Parathyroid adenoma (tissue), 2 donors: ENCODE results near the gene RHOH.

Source experiments
- H2AFZ ChIP-seq: fragments of 300-600 bp; sonication (generic); one replicate; pipeline ENCODE4 v1.7.0; 2017; ENCODE audit warnings: antibody characterized with exemption, mild to moderate bottlenecking
- H3K27ac ChIP-seq: fragments of 300-600 bp; sonication (generic); one replicate; pipeline ENCODE4 v1.7.0; 2017
- H3K27me3 ChIP-seq: fragments of 300-600 bp; sonication (generic); one replicate; pipeline ENCODE4 v1.7.0; 2017; ENCODE audit warnings: low read length; ENCODE audit not compliant: control insufficient read depth, insufficient read depth
- H3K36me3 ChIP-seq: fragments of 300-600 bp; sonication (generic); one replicate; pipeline ENCODE4 v1.7.0; 2017; ENCODE audit warnings: low read length; ENCODE audit not compliant: control insufficient read depth, insufficient read depth
- H3K4me1 ChIP-seq: fragments of 300-600 bp; sonication (generic); one replicate; pipeline ENCODE4 v1.7.0; 2017; ENCODE audit warnings: control low read depth
- H3K4me2 ChIP-seq: fragments of 300-600 bp; sonication (generic); one replicate; pipeline ENCODE4 v1.7.0; 2017; ENCODE audit warnings: low read length
- H3K4me3 ChIP-seq: fragments of 300-600 bp; sonication (generic); one replicate; pipeline ENCODE4 v1.7.0; 2017; ENCODE audit warnings: low read depth, low read length
- H3K79me2 ChIP-seq: fragments of 300-600 bp; sonication (generic); one replicate; pipeline ENCODE4 v1.7.0; 2017; ENCODE audit warnings: control low read depth
- H3K9ac ChIP-seq: fragments of 300-600 bp; sonication (generic); one replicate; pipeline ENCODE4 v1.7.0; 2017; ENCODE audit warnings: mild to moderate bottlenecking
- H3K9me3 ChIP-seq: fragments of 300-600 bp; sonication (generic); one replicate; pipeline ENCODE4 v1.7.0; 2017; ENCODE audit warnings: low read length; ENCODE audit not compliant: control insufficient read depth
- TF ChIP-seq, protein P1 (sequence below): fragments of 300-600 bp; sonication (generic); IDR thresholded peaks from one replicate; pipeline ENCODE4 v1.7.0; 2017; ENCODE audit warnings: antibody characterized with exemption, mild to moderate bottlenecking
- donor health status: primary hyperparathyroidism.

Gene RHOH

DNA sequence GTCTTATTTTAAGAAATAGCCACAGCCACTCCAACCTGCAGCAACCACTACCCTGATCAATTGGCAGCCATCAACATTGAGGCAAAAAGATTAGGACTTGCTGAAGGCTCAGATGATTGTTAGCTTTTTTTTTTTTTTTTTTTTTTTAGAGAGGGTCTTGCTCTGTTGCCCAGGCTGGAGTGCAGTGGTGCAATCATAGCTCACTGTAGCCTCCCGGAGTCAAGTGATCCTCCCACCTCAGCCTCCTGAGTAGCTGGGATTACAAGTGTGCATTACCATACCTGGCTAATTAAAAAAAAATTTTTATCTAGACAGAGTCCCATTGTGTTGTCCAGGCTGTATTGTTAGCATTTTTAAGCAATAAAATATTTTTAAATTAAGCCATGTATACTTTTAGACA, 26.5 kb downstream of the RHOH start:
- Histone ChIP-seq H3K9ac (no peak overlapping the region), H2AFZ (no peak overlapping the region), H3K4me1 (no peaks in the 10 kb centered on the region), H3K36me3 (no peaks in the 10 kb centered on the region), H3K27me3 (no peaks in the 10 kb centered on the region), H3K4me3 (no peak overlapping the region), H3K9me3 (no peaks in the 10 kb centered on the region), H3K27ac (no peak overlapping the region), H3K4me2 (no peak overlapping the region), H3K79me2 (no peaks in the 10 kb centered on the region)
- TF ChIP-seq, protein P1, sequence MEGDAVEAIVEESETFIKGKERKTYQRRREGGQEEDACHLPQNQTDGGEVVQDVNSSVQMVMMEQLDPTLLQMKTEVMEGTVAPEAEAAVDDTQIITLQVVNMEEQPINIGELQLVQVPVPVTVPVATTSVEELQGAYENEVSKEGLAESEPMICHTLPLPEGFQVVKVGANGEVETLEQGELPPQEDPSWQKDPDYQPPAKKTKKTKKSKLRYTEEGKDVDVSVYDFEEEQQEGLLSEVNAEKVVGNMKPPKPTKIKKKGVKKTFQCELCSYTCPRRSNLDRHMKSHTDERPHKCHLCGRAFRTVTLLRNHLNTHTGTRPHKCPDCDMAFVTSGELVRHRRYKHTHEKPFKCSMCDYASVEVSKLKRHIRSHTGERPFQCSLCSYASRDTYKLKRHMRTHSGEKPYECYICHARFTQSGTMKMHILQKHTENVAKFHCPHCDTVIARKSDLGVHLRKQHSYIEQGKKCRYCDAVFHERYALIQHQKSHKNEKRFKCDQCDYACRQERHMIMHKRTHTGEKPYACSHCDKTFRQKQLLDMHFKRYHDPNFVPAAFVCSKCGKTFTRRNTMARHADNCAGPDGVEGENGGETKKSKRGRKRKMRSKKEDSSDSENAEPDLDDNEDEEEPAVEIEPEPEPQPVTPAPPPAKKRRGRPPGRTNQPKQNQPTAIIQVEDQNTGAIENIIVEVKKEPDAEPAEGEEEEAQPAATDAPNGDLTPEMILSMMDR: no peak

DNA sequence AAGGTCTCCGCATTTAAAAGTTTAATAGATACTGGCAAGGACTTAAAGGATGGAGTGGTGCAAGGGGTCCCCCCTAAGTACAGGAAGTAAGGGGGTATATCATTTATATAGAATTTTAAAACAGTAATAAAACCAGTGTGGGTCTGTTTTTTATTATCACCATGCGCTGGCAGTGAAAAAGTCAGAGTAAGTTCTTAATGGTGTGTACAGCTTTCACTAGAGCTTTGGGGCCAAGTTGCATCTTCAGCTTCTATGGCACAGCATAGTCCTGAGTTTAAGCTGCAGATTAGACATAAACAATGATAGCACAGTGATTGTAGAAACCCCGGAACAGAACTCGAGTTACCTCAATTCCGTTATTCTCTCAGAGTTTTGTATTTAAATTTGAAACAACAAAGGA, 27.6 kb downstream of the RHOH start:
- TF ChIP-seq, protein P1: no peak

DNA sequence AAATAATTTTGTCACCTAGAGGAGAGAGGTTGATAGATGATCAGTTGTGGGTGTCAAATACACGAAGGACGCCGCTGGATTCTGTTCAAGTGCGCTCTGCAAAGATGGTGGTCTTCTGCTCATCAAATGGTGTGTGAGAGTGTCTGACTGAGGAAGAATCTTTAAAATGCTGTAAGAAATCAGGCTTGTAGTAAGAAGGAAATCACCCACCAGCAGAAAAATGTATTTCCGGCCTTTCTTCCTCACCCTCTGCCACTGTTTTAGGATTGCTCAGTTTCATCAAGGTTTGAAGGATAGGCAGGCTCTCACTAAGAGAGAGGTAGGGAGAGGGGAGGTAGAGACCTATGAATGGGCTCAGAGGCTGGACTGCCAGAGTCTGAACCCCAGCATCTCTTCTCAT, 28.7 kb downstream of the RHOH start:
- H3K27me3 ChIP-seq: no peaks in the 10 kb centered on the region

More for the DNA sequence above, 27.6 kb downstream of the RHOH start:
- H3K27ac ChIP-seq: no peak overlapping the region
- no peak overlapping the region for H3K4me3 ChIP-seq
- no peak overlapping the region for H2AFZ ChIP-seq
- H3K4me1 ChIP-seq: no peaks in the 10 kb centered on the region
- H3K79me2 ChIP-seq: no peaks in the 10 kb centered on the region
- H3K4me2 ChIP-seq: no peak overlapping the region
- no peaks in the 10 kb centered on the region for H3K27me3 ChIP-seq
- H3K9ac ChIP-seq: no peak overlapping the region
- H3K9me3 ChIP-seq: no peaks in the 10 kb centered on the region
- H3K36me3 ChIP-seq: no peaks in the 10 kb centered on the region

DNA sequence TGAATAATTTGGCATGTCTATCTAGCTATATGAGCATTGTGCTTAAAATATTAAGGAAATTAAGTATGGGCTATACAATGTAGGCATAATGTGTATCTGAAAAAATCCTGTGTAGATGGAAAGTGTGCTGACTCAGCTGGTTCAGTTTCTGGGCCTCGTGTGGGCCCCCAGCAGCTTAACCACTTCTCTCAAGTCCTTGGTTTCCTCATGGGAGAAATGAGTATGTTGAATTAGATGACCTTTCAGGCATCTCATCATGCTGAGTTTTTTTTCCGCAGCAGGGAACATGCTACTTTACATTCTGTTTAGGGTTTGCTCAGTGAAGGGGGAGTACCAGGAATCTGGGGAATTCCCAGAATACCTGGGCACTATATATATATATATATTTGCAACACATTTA, 30.5 kb downstream of the RHOH start:
- H3K4me3 ChIP-seq: no peak overlapping the region
- no peak overlapping the region for H2AFZ ChIP-seq
- no peak overlapping the region for H3K27ac ChIP-seq
- no peak overlapping the region for H3K4me2 ChIP-seq
- no peaks in the 10 kb centered on the region for H3K27me3 ChIP-seq
- no peaks in the 10 kb centered on the region for H3K9me3 ChIP-seq
- no peaks in the 10 kb centered on the region for H3K79me2 ChIP-seq
- H3K4me1 ChIP-seq: no peaks in the 10 kb centered on the region
- TF ChIP-seq, protein P1: no peak
- no peak overlapping the region for H3K9ac ChIP-seq
- no peaks in the 10 kb centered on the region for H3K36me3 ChIP-seq

More for the DNA sequence above, 28.7 kb downstream of the RHOH start:
- no peaks in the 10 kb centered on the region for H3K79me2 ChIP-seq
- H3K9ac ChIP-seq: no peak overlapping the region
- no peak overlapping the region for H3K4me2 ChIP-seq
- TF ChIP-seq, protein P1: no peak
- no peaks in the 10 kb centered on the region for H3K36me3 ChIP-seq
- H3K27ac ChIP-seq: no peak overlapping the region
- no peak overlapping the region for H3K4me3 ChIP-seq
- no peaks in the 10 kb centered on the region for H3K9me3 ChIP-seq
- H2AFZ ChIP-seq: no peak overlapping the region
- H3K4me1 ChIP-seq: no peaks in the 10 kb centered on the region

DNA sequence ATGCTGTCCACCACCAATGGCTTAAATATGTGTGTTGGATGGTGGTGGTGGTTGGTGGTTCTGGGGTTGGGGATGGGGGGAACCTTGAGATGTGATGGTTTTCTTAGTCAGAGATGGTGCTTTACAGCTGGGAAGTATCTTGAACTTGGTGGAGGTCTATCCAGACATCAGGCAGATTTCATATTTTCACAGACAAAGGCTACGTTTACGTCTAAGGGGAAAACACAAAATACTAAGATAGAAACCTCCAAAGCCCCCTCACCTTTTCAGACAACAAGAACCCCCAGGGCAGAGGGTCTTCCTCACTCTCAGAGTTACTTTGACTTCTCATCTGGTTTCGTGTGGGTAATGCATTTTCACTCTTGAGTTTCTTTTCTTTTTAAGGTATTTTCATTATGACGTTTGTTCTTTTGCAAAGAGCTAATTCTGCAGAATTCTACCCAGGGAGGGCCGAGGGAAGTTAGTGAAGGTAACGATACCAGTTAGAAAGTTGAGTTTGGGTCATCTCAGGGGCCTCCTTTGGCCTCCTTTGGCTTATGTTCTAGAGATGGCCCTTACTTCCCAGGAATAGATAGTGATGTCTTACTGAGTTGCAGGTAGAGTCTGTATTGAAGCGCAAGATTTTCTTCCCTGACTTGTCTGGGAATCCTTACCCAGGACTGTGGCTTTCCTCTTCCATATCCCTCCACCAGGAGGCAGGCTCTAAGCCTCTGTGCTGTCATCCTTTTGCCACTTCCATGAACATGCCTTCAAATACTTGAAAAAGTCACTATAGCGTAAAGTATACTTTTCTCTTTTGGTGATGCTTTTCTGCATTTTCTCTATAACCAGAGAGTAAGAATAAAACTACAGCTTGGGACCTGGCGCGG, 31.9 kb downstream of the RHOH start:
- H3K36me3 ChIP-seq: no peaks in the 10 kb centered on the region
- H3K79me2 ChIP-seq: no peaks in the 10 kb centered on the region
- TF ChIP-seq, protein P1: no peak
- H3K4me1 ChIP-seq: no peaks in the 10 kb centered on the region
- H3K27ac ChIP-seq: no peak overlapping the region
- no peak overlapping the region for H3K9ac ChIP-seq
- H2AFZ ChIP-seq: no peak overlapping the region
- no peak overlapping the region for H3K4me2 ChIP-seq
- no peak overlapping the region for H3K4me3 ChIP-seq
- no peaks in the 10 kb centered on the region for H3K9me3 ChIP-seq
- H3K27me3 ChIP-seq: no peaks in the 10 kb centered on the region
